ENCODE measurements around the gene KLHL26. TPM values are rescaled to one million over a fixed set of nuclear protein-coding genes. Genes with fewer than 3 reads are reported as not detected.

The KLHL26 gene
- total RNA-seq, 1 experiment from 2014 or later, result 10.7 TPM

DNA sequence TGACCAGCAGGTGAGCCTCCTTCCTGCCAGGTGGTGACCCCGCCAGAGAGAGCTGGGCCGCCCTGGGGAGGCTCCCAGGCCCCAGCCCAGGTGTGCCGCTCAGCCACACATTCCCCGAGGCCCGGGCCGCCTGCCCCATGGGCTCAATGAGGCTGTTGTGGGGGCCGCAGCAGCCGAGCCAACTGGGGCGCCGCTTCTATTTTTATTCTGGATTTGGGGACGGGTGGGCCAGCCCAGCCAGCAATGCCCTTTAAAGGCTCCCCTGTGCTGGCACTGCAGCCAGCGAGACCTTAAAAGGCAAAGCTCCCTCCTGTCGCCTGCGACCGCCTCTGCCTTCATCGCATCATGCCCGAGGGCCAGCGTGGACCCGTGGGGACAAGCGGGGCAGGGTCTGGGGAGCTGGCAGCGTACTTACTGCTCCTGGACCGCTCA is 29.0 kb downstream of the KLHL26 start:
- H2AFZ ChIP-seq (ENCODE audit: low read length), result no peak overlapping the region
- no peaks in the 10 kb centered on the region for H3K9me3 ChIP-seq (ENCODE audit: control insufficient read depth, low read depth, low read length)
- H3K23ac ChIP-seq (ENCODE audit: insufficient read length, low read depth, low read length), result no peak overlapping the region
- H3K4ac ChIP-seq (ENCODE audit: low read depth, low read length), result no peak overlapping the region
- H3K4me1 ChIP-seq (ENCODE audit: insufficient read depth, low read length), result no peaks in the 10 kb centered on the region
- Mint-ChIP-seq H3K27ac (no peak overlapping the region), H3K36me3 (ENCODE audit: insufficient read depth in 1 of 3, low read depth in 3 of 3) (peaks cover 0 to 23% (median 14%) of the 10 kb centered on the region in 3 experiments; a peak in 5 of 7 replicates), H3K9me3 (no peaks in the 10 kb centered on the region), H3K4me1 (peaks cover 3 to 5% of the 10 kb centered on the region in 2 experiments), H3K4me3 (no peak overlapping the region), H3K27me3 (ENCODE audit: low read depth) (no peaks in the 10 kb centered on the region)
- H3K23me2 ChIP-seq (ENCODE audit: insufficient read length, low read depth, low read length, poor library complexity, severe bottlenecking), result no peaks in the 10 kb centered on the region
- no peak for DNase-seq
- no peak overlapping the region for H3T11ph ChIP-seq (ENCODE audit: low read length)
- no peak overlapping the region for H2BK20ac ChIP-seq (ENCODE audit: low read depth, low read length, poor library complexity, severe bottlenecking)
- no peaks in the 10 kb centered on the region for H3K27me3 ChIP-seq (ENCODE audit: insufficient read depth, low read length)
- no peak overlapping the region for H4K5ac ChIP-seq (ENCODE audit: insufficient read length, low read depth, low read length)
- no peak overlapping the region for H3K4me2 ChIP-seq (ENCODE audit: insufficient read depth, insufficient read length, low read length)
- no peak overlapping the region for H2AK5ac ChIP-seq (ENCODE audit: insufficient read length, low read length)
- no peaks in the 10 kb centered on the region for H3K79me1 ChIP-seq (ENCODE audit: insufficient read depth, low read depth, low read length, poor library complexity, severe bottlenecking)
- no peaks in the 10 kb centered on the region for H4K20me1 ChIP-seq (ENCODE audit: control insufficient read depth, insufficient read depth, insufficient read length)
- no peak overlapping the region for H3K27ac ChIP-seq (ENCODE audit: insufficient read length, low read depth, low read length)
- H3K9ac ChIP-seq (ENCODE audit: extremely low read depth, insufficient read length, low read length), result no peak overlapping the region
- H3K79me2 ChIP-seq (ENCODE audit: insufficient read depth, low read length), result no peaks in the 10 kb centered on the region
- H3K56ac ChIP-seq (ENCODE audit: insufficient read length, low read depth, low read length), result no peak overlapping the region
- H3K18ac ChIP-seq (ENCODE audit: insufficient read length, low read depth, low read length), result no peak overlapping the region
- no peak for TF ChIP-seq CTCF (conservative IDR thresholded peaks at IDR 0.05)
- no peak overlapping the region for H2BK120ac ChIP-seq (ENCODE audit: low read depth, low read length, poor library complexity, severe bottlenecking)
- H2BK15ac ChIP-seq (ENCODE audit: low read depth, low read length), result no peak overlapping the region
- no peak overlapping the region for H3K14ac ChIP-seq (ENCODE audit: insufficient read depth, low read length)
- no peak overlapping the region for H2BK12ac ChIP-seq (ENCODE audit: insufficient read length, low read depth, low read length)
- H4K8ac ChIP-seq (replicated peaks; ENCODE audit: insufficient read length, low read depth, low read length), result no peak overlapping the region
- no peak overlapping the region for H4K91ac ChIP-seq (ENCODE audit: insufficient read length, low read depth, low read length)
- H2BK5ac ChIP-seq (ENCODE audit: insufficient read length, low read length), result no peak overlapping the region
- no CpG with 5 or more reads among the region's 22 CpGs for WGBS (ENCODE audit: extremely low coverage, insufficient read length, low lambda C conversion rate)

Data from H9 (cell line).